ENCODE measurements around the gene RAB40B. TPM values are rescaled to one million over a fixed set of nuclear protein-coding genes. Genes with fewer than 3 reads are reported as not detected.

RAB40B gene
- total and polyA plus RNA-seq, 4 donors, result 2.9 to 12.1 (median 10.5) TPM

- H3K4me3 ChIP-seq (ENCODE audit: low read depth in 1 of 3, low read length in 3 of 3), result no peak overlapping the region
- no peaks in the 10 kb centered on the region for H3K27me3 ChIP-seq (ENCODE audit: control insufficient read depth in 4 of 4, insufficient read depth in 4 of 4, low read length in 3 of 4)
- H3K27ac ChIP-seq (ENCODE audit: low read depth in 1 of 2, low read length in 2 of 2), result no peak overlapping the region
- H3K9me3 ChIP-seq (ENCODE audit: control insufficient read depth in 4 of 4, low read length in 3 of 4), result no peaks in the 10 kb centered on the region
- H3K4me1 ChIP-seq (ENCODE audit: control insufficient read depth in 4 of 4, insufficient read depth in 4 of 4, low read length in 3 of 4), result peaks cover 0 to 6% (median 4%) of the 10 kb centered on the region in 4 donors
- WGBS, result 95% methylated on average over 23 of the region's 23 CpGs
- peaks cover 0 to 21% (median 6%) of the 10 kb centered on the region in 4 donors for H3K36me3 ChIP-seq (ENCODE audit: control insufficient read depth in 4 of 4, insufficient read depth in 3 of 4, low read depth in 1 of 4, low read length in 3 of 4)
- DNase-seq (ENCODE audit: low spot score), result no peak
- TF ChIP-seq RXRA (IDR thresholded peaks at IDR 0.05) (no peak), HNF4G (IDR thresholded peaks at IDR 0.05) (no peak), FOXA1 (IDR thresholded peaks at IDR 0.05) (no peak), SP1 (IDR thresholded peaks at IDR 0.05) (no peak), REST (IDR thresholded peaks at IDR 0.05) (no peak), HNF4A (conservative IDR thresholded peaks at IDR 0.05) (no peak), EGR1 (IDR thresholded peaks at IDR 0.05; ENCODE audit: low read depth in 2 of 2) (no peak), JUND (IDR thresholded peaks at IDR 0.05) (no peak), NR2F2 (IDR thresholded peaks at IDR 0.05) (no peak), ZBTB33 (IDR thresholded peaks at IDR 0.05) (no peak), FOXA2 (IDR thresholded peaks at IDR 0.05) (no peak), CTCF (IDR thresholded peaks at IDR 0.05; ENCODE audit: low read depth, low read length, missing input control) (no peak), TAF1 (conservative IDR thresholded peaks at IDR 0.05) (no peak), ATF3 (IDR thresholded peaks at IDR 0.05) (no peak), YY1 (IDR thresholded peaks at IDR 0.05) (no peak), MAX (IDR thresholded peaks at IDR 0.05) (no peak), RAD21 (IDR thresholded peaks at IDR 0.05) (no peak), GABPA (IDR thresholded peaks at IDR 0.05 in 1 of 2, conservative IDR thresholded peaks at IDR 0.05 in 1 of 2) (no peak)
- no peak overlapping the region for H3K9ac ChIP-seq (ENCODE audit: low read depth in 1 of 2, low read length in 2 of 2)
These were observed 40.2 kb downstream of the RAB40B start for GRCh38 chr17:82658331-82658730.

Data from liver (tissue), 9 donors.